ENCODE data around the gene BRMS1. TPM values are rescaled to one million over a fixed set of nuclear protein-coding genes. Genes with fewer than 3 reads are reported as not detected.
A peak's percentile ranks its signal among the peaks of the same experiment; 100 is the strongest.
"Not testable (repeated sequence)": the region's sequence is repeated elsewhere in the genome, so short reads cannot be mapped to it uniquely, and the experiment has no call there.

BRMS1 gene, protein sequence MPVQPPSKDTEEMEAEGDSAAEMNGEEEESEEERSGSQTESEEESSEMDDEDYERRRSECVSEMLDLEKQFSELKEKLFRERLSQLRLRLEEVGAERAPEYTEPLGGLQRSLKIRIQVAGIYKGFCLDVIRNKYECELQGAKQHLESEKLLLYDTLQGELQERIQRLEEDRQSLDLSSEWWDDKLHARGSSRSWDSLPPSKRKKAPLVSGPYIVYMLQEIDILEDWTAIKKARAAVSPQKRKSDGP
- 10 to 100 TPM; 21.8 to 32.5 (median 25.1) TPM for polyA plus RNA-seq (ENCODE audit: insufficient read depth in 1 of 5, insufficient read length in 5 of 5, low replicate concordance in 1 of 5)
- long read RNA-seq, donor 1, transcript BRMS1-201 (10 exons, 1,445 nt): major isoform, 7 of 10 reads
- long read RNA-seq, donor 1, partial matches to known transcripts: 0 of 10 reads
- long read RNA-seq, donor 1, other reads (novel, unspliced or antisense): 0 of 10 reads
- long read RNA-seq, donor 2, transcript BRMS1-201 (10 exons, 1,445 nt): major isoform, 6 of 6 reads
- long read RNA-seq, donor 2, partial matches to known transcripts: 0 of 6 reads
- long read RNA-seq, donor 2, other reads (novel, unspliced or antisense): 0 of 6 reads
- long read RNA-seq, donor 3, partial matches to known transcripts: 0 of 5 reads
- long read RNA-seq, donor 3, other reads (novel, unspliced or antisense): 0 of 5 reads
- long read RNA-seq, donor 4, partial matches to known transcripts: 0 of 3 reads
- long read RNA-seq, donor 4, other reads (novel, unspliced or antisense): 0 of 3 reads
- long read RNA-seq, donor 5, transcript BRMS1-201 (10 exons, 1,445 nt): major isoform, 7 of 11 reads
- long read RNA-seq, donor 5, partial matches to known transcripts: 0 of 11 reads
- long read RNA-seq, donor 5, other reads (novel, unspliced or antisense): 0 of 11 reads
- long read RNA-seq, donor 6, transcript BRMS1-201 (10 exons, 1,445 nt): major isoform, 11 of 21 reads
- long read RNA-seq, donor 6, partial matches to known transcripts: 6 of 21 reads
- long read RNA-seq, donor 6, other reads (novel, unspliced or antisense): 0 of 21 reads
- long read RNA-seq, donor 7, partial matches to known transcripts: 0 of 5 reads
- long read RNA-seq, donor 7, other reads (novel, unspliced or antisense): 0 of 5 reads
- long read RNA-seq, donor 8, partial matches to known transcripts: 0 of 4 reads
- long read RNA-seq, donor 8, other reads (novel, unspliced or antisense): 0 of 4 reads

DNA sequence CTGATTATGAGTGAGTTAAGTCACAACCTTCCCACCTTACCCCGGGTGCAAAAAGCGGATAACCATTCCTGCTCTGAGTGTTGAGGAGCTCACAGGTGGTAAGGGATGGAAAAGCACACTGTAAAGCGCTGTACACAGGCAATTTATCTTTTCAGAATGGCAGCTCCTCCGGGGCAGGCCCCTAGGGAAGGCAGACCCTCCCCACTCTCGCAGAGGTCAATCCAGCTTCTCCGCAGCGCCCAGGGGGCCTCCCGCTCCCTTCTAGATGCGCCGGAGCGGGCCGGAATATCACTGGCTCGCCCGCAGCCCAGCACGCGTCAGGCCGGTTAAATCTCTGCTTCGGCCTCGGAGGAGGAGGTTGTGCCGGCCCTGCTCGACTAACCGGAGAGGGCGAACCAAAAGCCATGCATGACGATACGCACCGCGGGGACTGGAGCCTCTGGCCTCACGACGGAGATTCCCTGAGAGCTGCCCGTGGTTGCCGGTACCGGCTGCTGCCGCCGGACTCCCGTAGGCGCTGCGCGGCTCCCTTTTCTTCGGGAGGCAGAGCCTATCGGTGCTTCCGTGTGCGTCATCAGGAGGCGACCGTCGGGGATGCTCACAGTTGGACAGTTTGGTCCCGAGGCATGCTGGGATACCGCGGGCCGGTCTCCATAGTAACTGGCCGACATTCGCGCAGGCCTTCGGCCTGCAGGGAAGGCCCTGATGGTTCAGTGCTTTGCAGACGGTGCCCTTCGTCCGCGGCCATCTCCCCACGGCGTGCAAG, at the start of gene BRMS1:
Gene BRMS1, minus strand, starts transcription at position 555 of the 766 bp plus-strand sequence. CDS start 2,870 bp downstream, outside the sequence.
- DNase-seq: peak; percentile 95 to 96

DNA sequence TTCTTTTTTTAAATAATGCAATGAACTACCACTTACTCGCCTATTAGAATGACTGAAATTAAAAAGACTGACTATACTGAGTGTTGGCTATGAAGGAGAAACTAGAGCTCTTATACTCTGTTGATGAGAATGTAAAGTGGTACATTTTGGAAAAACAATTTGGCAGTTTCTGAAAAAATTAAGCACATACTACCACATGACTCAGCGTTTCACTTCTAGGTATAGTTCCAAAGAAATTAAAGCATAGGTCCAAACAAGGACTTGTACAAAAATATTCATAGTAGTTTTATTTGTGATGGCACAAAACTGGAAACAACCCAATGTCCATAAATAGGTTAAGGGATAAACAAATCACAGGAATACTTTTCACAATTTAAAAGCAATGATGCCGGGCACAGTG, 49.0 kb upstream of the BRMS1 start:
- no peak for DNase-seq

DNA sequence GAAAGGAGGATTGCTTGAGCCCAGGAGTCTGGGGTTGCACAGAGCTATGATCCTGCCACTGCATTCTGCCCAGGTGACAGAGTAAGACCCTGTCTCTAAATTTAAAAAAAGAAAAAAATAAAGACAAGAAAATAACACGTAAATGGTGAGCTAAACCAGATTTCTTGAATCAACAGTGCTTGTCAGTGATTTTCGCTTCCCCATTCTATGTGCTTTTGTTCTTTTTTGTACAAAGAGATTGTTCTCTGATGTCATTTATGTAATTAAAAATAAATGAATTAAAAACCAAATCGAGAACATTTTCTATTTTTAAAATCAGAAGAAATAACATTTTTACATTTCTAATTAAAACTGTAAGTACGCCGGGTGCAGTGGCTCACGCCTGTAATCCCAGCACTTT, 46.4 kb upstream of the BRMS1 start:
- DNase-seq: no peak

DNA sequence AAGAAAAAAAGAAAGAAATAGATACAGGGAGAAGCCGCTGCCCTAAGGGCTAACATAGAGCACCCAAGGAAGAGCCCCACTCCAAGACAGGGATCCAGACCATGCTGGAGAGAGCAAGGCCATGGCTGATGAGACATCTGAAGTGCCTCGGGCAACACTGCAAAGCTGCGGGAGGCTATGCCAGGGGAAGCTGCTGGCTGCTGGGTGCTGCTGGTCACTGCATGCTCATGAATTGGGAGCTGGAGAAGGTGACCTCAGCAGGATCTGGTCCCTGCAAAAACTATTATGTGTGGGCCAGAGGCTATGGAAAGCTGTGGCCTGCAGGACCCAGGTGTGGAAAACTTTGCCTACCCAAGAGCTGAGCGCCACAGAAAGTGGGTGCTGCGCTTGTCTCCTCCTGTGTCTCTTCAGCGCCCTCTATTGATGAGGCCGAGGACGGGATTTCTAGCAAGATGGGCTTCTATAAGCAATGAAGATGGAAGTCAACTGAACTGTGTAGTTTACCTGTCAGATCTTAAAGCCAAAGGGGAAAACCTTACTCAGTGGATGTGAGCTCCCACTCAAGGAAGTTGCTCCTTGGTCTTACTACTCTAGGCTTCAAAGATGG, 44.0 kb upstream of the BRMS1 start:
- peak; percentile 26 to 29 for DNase-seq

DNA sequence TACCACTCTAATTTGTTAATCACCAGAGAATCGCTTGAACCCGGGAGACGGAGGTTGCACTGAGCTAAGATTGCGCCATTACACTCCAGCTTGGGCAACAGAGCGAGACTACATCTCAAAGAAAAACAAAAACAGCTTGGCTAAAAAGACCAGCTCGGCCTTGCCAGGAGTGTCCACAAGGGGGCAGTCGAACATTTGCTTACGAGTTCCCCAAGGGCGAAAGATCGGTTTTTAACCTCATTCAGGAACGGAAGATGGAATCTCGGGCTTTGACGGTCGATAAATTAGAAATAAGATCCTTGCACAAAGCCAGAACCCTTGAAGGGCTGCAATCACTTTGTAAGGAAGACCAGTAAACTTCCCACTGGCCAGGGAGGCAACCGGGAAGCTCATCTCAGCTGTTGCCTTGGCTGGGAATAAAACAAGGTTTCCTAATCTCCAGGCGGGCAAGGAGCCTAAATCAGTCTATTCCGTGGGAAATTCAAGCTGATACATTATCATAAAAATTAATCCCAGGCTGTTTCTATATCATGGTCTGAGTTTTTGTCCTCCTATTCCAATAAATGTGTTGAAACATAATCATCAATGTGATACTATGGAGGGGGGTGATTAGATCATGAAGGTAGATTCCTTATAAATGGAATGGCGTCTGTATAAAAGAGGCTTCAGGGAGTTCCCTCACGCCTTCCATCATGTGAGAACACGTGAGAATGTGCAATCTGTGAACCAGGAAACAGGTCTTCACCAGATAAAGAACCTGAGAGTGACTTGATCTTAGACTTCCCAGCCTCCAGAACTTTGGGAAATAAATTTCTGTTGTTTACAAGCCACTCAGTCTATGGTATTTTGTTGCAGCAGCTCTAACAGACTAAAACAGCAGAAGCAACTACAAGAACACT, 41.5 kb upstream of the BRMS1 start:
- peak; percentile 57 to 71 for DNase-seq

DNA sequence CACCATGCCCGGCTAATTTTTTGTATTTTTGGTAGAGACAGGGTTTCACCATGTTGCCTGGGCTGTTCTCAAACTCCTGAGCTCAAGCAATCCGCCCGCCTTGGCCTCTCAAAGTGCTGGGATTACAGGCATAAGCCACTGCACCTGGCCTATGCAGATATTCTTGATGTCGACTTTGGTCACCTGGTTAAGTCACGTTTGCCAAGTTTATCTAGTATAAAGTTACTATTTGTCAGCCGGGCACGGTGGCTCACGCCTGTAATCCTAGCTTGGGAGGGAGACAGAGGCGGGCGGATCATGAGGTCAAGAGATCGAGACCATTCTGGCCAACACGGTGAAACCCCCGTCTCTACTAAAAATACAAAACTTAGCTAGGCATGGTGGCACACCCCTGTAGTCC, 39.4 kb upstream of the BRMS1 start:
- not testable (repeated sequence) for DNase-seq

DNA sequence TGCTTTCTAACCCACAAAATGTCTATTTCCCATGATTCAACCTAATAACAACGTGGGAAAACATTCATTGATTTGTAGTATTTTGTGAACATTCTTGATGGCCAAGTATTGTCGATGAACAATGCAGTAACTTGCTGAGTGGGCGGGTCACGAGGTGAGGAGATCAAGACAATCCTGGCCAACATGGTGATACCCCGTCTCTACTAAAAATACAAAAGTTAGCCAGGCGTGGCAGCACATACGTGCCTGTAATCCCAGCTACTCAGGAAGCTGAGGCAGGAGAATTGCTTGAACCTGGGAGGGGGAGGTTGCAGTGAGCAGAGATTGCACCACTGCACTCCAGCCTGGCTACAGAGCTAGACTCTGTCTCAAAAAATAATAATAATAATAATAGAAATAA, 35.4 kb upstream of the BRMS1 start:
- not testable (repeated sequence) for DNase-seq

DNA sequence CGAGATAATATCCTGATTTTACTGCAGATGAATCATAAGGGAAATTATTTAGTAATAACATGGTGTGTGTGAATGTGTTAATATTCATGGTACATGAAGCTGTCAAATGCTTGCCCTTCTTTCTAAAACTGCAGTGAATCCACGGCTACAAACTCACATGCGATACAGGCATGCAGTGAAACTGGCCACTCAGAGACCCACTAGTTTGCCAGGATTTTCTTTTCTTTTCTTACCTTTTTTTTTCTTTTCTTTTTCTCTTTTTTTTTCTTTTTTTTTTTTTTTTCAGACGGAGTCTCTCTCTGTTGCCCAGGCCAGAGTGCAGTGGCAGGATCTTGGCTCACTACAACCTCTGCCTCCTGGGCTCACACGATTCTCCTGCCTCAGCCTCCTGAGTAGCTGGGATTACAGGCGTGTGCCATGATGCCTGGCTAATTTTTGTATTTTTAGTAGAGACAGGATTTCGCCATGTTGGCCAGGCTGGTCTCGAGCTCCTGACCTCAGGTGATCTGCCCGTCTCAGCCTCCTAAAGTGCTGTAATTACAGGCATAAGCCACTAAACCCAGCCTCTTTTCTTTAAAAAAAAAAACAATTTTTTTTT, 28.9 kb upstream of the BRMS1 start:
- not testable (repeated sequence) for DNase-seq

DNA sequence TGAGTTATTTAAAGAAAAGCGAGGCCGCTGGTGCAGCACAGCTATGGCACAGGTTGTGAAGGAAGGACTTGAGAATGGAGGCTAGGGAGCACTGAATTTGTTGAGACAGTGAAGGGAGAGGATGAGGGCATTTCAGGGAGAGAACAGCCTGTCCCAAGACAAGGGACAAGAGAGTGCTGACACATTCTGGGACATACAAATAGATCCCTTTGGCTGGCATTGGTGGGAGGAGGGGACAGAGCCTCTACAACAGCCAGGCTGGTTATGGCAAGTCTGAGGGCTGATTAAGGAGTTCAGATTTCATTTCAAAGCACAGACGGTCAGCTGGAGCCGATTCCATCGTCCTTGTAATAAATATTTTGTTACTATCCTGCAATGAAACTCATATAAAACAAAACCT, 28.4 kb upstream of the BRMS1 start:
- no peak for DNase-seq

DNA sequence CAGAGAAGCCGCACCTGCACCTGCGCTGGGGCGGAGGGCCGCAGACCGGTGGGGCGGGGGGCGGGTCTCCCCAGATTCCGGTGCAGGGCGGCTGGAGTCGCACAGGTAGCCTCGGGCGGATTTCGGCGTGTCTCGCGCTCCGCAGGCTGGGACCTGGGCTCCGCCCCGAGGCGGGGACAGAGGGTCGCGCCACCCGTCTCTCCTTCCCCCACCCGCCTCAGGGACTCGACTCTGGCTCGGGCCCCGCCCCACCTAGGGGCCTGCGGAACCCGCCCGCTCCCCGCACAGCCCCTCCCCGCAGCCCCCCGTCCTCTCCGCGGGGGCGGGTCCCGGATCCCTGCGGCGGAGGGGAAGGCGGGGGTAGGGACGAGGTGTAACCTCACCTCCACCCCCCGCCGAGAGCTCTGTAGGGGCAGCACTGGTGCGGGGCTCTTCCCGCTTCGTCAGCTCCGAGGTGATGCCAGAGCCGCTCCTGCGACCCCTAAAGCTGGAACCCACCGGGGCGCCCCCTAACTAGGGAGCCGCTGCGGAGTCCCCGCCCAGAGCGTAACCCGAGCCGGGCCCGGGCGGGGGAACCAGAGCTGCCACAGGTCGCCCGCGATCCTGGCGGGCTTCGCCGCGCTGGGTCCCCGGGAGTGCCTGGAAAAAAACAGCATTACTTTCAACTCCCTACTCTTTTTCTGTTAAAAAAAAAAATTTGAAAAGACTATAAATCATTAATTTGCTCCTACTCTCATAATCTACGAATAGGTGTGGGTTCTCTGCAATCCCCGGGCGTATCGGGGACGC, 26.9 kb upstream of the BRMS1 start, which contains the start of gene SLC29A2:
Gene SLC29A2, minus strand, starts transcription at position 134 of the 789 bp plus-strand sequence. CDS start 169 bp downstream, outside the sequence.
- DNase-seq: peak; percentile 62 to 68

DNA sequence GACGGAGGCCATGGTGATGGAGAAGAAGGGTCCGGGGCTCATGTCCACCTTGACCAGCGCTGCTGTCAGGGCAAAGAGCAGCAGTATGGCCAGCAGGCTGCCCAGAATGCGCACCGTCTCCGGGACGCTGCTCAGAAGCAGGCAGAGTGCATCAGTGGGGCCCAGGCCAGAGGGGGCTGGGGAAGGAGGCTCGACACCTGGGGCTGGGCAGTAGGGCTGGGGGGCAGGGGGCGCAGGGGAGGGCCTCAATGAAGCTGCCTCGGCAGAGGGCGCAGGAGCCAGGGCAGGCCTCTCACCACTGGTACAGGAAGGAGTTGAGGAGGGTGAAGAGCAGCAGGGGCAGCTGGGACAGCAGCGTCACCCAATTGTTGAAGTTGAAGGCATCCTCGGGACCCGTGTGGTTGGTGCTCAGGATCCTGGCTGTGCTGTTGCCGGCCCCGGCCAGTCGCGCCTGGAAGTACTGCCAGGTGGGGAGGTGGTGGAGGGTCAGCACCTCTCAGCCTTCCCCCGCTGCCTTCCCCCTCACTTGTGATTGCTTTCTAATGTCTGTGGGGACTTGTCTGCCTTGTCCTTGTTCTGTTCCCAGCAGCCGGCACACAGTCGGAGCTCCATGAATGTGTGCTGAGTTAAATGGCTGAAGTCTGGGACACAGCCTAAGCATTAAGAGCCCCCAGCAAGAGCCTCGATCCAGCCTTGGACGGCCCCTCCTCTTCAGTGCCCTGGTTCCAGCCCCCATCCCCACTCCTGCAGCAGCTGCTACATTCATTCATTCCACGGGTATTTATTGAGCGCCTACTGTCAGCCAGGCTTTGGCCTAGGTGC, 24.4 kb upstream of the BRMS1 start:
- no peak for DNase-seq

DNA sequence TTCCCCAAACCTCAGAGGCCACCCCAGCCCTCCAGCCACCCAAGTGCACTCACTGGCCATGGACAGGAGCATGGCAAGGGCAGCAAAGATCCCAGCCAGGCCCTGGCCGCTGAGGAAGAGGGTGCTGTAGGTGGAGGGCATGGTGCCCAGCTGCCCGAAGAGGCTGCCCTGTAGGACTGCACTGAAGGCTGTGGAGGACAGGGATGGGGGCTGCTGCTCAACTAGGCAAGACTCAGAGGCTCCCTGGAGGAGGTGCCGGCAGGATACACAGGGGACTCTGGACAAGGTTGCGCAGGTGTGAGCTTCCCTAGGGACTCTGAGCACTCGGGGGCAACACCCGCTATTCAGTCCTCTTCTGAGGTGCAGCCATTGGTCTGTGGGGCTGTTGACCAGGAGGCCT, 23.6 kb upstream of the BRMS1 start:
- no peak for DNase-seq

DNA sequence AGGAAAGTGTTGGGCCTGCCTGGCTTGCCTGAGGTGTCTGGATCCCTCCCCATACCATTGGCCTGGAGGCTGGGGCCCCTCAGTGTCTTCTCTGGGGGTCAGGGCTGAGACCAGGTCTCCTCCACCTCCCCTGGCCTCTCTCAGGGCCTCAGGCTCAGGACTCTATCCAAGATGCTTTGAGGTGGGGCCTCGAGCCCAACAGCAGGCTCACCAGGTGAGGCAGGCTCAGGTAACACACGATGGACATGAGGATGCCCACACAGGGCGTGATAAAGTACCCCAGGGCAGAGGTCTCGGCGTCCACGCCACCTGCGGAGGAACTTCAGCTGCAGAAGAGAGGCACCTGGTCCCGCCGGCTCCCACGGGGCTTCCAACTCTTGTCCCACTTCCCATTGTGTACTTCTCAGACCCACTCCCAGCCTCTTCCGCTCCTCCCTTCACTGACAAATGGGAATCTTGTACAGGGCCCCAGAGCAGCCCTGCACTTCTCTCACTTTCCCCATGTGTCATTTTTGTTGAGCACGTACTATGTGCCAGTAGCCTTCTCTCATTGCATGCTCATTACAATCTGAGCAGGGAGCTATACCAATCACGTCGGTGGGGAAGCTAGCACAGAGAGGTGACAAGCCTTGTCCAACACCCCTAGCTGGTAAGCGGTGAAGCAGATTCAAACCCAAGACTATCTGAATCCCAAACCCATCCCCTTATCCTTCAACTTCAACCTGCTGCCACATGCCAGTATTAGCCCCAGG, 22.8 kb upstream of the BRMS1 start:
- no peak for DNase-seq

DNA sequence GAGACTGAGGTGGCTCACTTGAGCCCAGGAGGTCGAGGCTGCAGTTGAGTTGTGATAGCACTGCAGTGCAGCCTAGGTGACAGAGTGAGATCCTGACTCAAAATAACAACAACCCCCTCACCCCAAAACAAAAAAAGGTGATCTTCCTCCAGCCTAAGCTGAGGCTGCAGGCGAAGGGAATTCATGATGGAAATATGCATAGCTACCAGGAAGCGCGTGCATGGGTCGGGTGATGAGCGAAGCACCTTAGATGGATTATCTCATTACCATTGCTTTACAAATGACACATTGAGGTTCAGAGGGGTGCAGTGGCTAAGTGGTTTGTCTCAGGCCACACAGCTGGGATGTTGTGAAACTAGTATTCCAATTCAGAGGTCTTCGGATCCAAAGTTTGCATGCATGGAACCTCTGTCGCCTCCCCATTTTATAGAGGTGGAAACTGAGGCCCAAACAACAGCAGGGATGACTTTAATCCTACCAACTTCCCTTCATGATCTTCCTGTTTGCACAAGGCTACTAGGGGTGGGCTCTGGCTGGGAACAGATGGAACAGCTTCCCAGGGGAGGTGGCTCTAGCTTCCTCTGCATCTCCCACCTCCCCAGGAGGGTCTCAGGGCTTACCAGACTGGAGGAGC, 22.1 kb upstream of the BRMS1 start:
- no peak for DNase-seq

DNA sequence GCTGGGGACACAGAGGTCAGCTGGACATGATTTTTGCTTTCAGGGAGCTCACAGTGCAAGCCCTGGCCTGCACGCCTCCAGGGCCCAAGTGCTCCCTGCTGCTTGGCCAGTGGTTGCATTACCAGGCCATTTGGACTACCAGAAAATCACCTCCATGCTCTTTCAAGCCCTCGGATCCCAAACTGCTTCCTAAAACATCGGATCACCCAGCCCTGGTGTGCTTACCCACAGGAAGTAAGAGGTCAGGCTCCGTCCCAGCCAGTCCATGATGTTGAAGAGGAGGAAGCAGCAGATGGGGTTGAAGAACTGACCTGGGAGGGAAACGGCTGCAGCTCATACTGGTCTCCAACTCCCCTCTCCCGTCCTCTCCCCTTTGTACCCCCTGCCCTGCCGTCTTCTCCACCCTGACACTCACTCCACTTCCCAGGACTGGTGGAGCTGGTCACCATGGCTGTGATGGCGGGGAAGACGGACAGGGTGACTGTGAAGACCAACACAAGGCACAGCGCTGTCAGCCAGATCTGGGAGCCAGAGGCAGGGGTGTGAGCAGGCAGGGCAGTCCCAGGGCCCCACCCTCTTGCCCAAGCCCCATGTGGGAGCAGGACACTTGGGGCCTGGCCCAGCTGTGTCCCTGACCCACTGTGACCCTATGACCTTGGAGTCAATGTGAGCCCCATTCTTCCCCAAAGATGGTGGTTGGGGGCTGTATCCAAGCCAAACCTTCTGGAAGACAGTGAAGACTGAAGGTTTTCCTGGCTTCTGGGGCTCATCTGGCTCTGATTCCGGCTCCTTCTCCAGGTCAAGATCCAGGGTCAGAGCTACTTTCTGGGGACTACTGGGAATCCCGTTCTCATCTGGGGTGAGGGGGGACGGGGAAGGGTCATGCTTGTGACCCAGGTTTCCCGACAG, 21.1 kb upstream of the BRMS1 start:
- DNase-seq: no peak

All from right lung (tissue), 10 donors.